ENCODE results near the gene PTPRK.

PTPRK gene

GRCh38 chr6:128172081-128172480 is 348.3 kb downstream of the PTPRK start:
- no peak for DNase-seq (ENCODE audit: insufficient read length, low spot score)
- no peak for FAIRE-seq
- no peak for TF ChIP-seq POLR2A (IDR thresholded peaks at IDR 0.05; ENCODE audit: low read depth, low read length)
- no peak for TF ChIP-seq TAF1 (IDR thresholded peaks at IDR 0.05; ENCODE audit: low read depth, low read length)
- no peak for TF ChIP-seq PAX5 (IDR thresholded peaks at IDR 0.05; ENCODE audit: insufficient read depth, low read length, severe bottlenecking)
- no peak for TF ChIP-seq POU2F2 (IDR thresholded peaks at IDR 0.05; ENCODE audit: low read depth, low read length)
- no peak for TF ChIP-seq POLR2AphosphoS5 (IDR thresholded peaks at IDR 0.05; ENCODE audit: low read depth, low read length)
- TF ChIP-seq SPI1 (IDR thresholded peaks at IDR 0.05; ENCODE audit: low read depth, low read length): no peak

DNA sequence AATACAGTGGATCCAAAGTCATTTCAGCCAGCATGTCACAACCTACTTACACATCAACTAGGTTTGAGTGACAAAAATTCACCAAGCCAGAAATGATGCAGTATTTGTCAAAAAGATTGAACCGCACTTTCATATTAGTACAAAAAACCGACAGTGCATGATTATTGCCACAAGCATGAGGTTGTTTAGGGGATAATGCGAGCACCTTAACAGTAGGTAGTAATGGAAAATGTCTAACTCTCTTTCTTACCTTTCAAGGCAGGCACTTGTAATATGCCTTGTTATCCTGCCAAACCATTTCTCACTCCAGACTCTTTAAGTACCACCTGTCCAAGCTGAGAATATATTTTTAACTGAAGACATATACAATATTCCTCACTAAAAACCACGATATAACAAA is 349.2 kb downstream of the PTPRK start:
- FAIRE-seq (no peak), DNase-seq (ENCODE audit: insufficient read length, low spot score) (no peak)
- TF ChIP-seq POLR2A (IDR thresholded peaks at IDR 0.05; ENCODE audit: low read depth, low read length) (no peak), PAX5 (IDR thresholded peaks at IDR 0.05; ENCODE audit: insufficient read depth, low read length, severe bottlenecking) (no peak), TAF1 (IDR thresholded peaks at IDR 0.05; ENCODE audit: low read depth, low read length) (no peak)

GRCh38 chr6:128168244-128168643 is 352.2 kb downstream of the PTPRK start:
- no peak for FAIRE-seq
- TF ChIP-seq SPI1 (IDR thresholded peaks at IDR 0.05; ENCODE audit: low read depth, low read length) (no peak), TAF1 (IDR thresholded peaks at IDR 0.05; ENCODE audit: low read depth, low read length) (no peak), POLR2AphosphoS5 (IDR thresholded peaks at IDR 0.05; ENCODE audit: low read depth, low read length) (no peak), POU2F2 (IDR thresholded peaks at IDR 0.05; ENCODE audit: low read depth, low read length) (no peak), POLR2A (IDR thresholded peaks at IDR 0.05; ENCODE audit: low read depth, low read length) (no peak), PAX5 (IDR thresholded peaks at IDR 0.05; ENCODE audit: insufficient read depth, low read length, severe bottlenecking) (no peak)
- DNase-seq (ENCODE audit: insufficient read length, low spot score): no peak

GRCh38 chr6:128167552-128167951 is 352.8 kb downstream of the PTPRK start:
- DNase-seq (ENCODE audit: insufficient read length, low spot score) (no peak), FAIRE-seq (no peak)
- TF ChIP-seq POLR2A (IDR thresholded peaks at IDR 0.05; ENCODE audit: low read depth, low read length): no peak

DNA sequence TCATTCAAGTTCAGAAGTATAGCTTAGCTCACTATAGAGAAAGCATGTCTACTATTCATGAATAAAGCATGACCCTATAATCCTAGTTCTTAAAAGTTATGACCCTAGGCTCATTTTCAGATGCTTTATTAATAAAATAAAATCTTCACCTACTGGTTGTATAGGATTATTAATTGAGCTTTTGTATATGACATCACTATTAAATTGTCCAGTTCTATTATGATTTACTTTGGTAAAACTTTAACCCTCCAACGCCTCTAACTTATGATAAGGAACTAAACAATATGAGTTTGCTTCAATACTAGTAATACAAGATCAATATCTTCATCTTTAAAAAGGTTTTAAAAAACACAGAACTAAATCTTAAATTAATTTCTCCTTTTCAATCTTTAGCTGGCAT is 356.1 kb downstream of the PTPRK start:
- DNase-seq (ENCODE audit: insufficient read length, low spot score) (no peak), FAIRE-seq (no peak)
- no peak for TF ChIP-seq TAF1 (IDR thresholded peaks at IDR 0.05; ENCODE audit: low read depth, low read length)

- FAIRE-seq (no peak), DNase-seq (ENCODE audit: insufficient read length, low spot score) (no peak)
These were observed 358.0 kb downstream of the PTPRK start for GRCh38 chr6:128162423-128162822.

DNA sequence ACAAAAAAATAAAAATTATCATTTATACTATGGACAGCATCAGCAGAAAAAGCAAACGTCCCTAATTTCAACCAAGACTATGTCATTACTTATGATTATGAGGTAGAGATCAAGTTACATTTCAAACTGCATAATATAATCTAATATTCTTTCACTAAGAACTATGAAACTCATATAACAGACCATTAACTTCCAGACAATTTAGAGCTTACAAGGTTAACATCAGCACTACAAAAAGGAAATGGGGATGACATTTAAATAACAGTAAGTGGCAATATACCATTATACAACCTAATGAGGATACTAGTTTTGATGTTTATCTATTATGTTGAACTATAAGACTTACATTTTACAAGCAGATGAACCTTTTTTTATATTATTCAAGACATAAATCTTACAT is 358.6 kb downstream of the PTPRK start:
- TF ChIP-seq POLR2AphosphoS5 (IDR thresholded peaks at IDR 0.05; ENCODE audit: low read depth, low read length) (no peak), PAX5 (IDR thresholded peaks at IDR 0.05; ENCODE audit: insufficient read depth, low read length, severe bottlenecking) (no peak), POU2F2 (IDR thresholded peaks at IDR 0.05; ENCODE audit: low read depth, low read length) (no peak), POLR2A (IDR thresholded peaks at IDR 0.05; ENCODE audit: low read depth, low read length) (no peak), SPI1 (IDR thresholded peaks at IDR 0.05; ENCODE audit: low read depth, low read length) (no peak), TAF1 (IDR thresholded peaks at IDR 0.05; ENCODE audit: low read depth, low read length) (no peak)
- no peak for FAIRE-seq
- no peak for DNase-seq (ENCODE audit: insufficient read length, low spot score)

More at GRCh38 chr6:128162423-128162822, 358.0 kb downstream of the PTPRK start:
- no peak for TF ChIP-seq POLR2A (IDR thresholded peaks at IDR 0.05; ENCODE audit: low read depth, low read length)
- no peak for TF ChIP-seq POU2F2 (IDR thresholded peaks at IDR 0.05; ENCODE audit: low read depth, low read length)
- no peak for TF ChIP-seq SPI1 (IDR thresholded peaks at IDR 0.05; ENCODE audit: low read depth, low read length)
- no peak for TF ChIP-seq TAF1 (IDR thresholded peaks at IDR 0.05; ENCODE audit: low read depth, low read length)
- TF ChIP-seq POLR2AphosphoS5 (IDR thresholded peaks at IDR 0.05; ENCODE audit: low read depth, low read length): no peak
- TF ChIP-seq PAX5 (IDR thresholded peaks at IDR 0.05; ENCODE audit: insufficient read depth, low read length, severe bottlenecking): no peak

- TF ChIP-seq TAF1 (IDR thresholded peaks at IDR 0.05; ENCODE audit: low read depth, low read length): no peak
- TF ChIP-seq SPI1 (IDR thresholded peaks at IDR 0.05; ENCODE audit: low read depth, low read length): no peak
- TF ChIP-seq POLR2A (IDR thresholded peaks at IDR 0.05; ENCODE audit: low read depth, low read length): no peak
- no peak for TF ChIP-seq PAX5 (IDR thresholded peaks at IDR 0.05; ENCODE audit: insufficient read depth, low read length, severe bottlenecking)
- no peak for TF ChIP-seq POU2F2 (IDR thresholded peaks at IDR 0.05; ENCODE audit: low read depth, low read length)
- TF ChIP-seq POLR2AphosphoS5 (IDR thresholded peaks at IDR 0.05; ENCODE audit: low read depth, low read length): no peak
- FAIRE-seq (no peak), DNase-seq (ENCODE audit: insufficient read length, low spot score) (no peak)
These were observed 359.1 kb downstream of the PTPRK start for GRCh38 chr6:128161263-128161662.

GRCh38 chr6:128158496-128158895 is 361.9 kb downstream of the PTPRK start:
- DNase-seq (ENCODE audit: insufficient read length, low spot score) (no peak), FAIRE-seq (no peak)
- TF ChIP-seq POLR2AphosphoS5 (IDR thresholded peaks at IDR 0.05; ENCODE audit: low read depth, low read length): no peak
- TF ChIP-seq POLR2A (IDR thresholded peaks at IDR 0.05; ENCODE audit: low read depth, low read length): no peak
- TF ChIP-seq POU2F2 (IDR thresholded peaks at IDR 0.05; ENCODE audit: low read depth, low read length): no peak
- no peak for TF ChIP-seq SPI1 (IDR thresholded peaks at IDR 0.05; ENCODE audit: low read depth, low read length)
- TF ChIP-seq TAF1 (IDR thresholded peaks at IDR 0.05; ENCODE audit: low read depth, low read length): no peak
- no peak for TF ChIP-seq PAX5 (IDR thresholded peaks at IDR 0.05; ENCODE audit: insufficient read depth, low read length, severe bottlenecking)

GRCh38 chr6:128156321-128157111 is 363.9 kb downstream of the PTPRK start:
- TF ChIP-seq POLR2AphosphoS5 (IDR thresholded peaks at IDR 0.05; ENCODE audit: low read depth, low read length) (no peak), PAX5 (IDR thresholded peaks at IDR 0.05; ENCODE audit: insufficient read depth, low read length, severe bottlenecking) (no peak), POLR2A (IDR thresholded peaks at IDR 0.05; ENCODE audit: low read depth, low read length) (no peak), SPI1 (IDR thresholded peaks at IDR 0.05; ENCODE audit: low read depth, low read length) (no peak), POU2F2 (IDR thresholded peaks at IDR 0.05; ENCODE audit: low read depth, low read length) (no peak), TAF1 (IDR thresholded peaks at IDR 0.05; ENCODE audit: low read depth, low read length) (no peak)
- FAIRE-seq (no peak), DNase-seq (ENCODE audit: insufficient read length, low spot score) (no peak)

Data from GM12891 (cell line).